Measurements from ENCODE around the gene BCL2L1. TPM values are rescaled to one million over a fixed set of nuclear protein-coding genes. Genes with fewer than 3 reads are reported as not detected.

BCL2L1 gene
- polyA plus RNA-seq, 3 donors: 75.0 to 80.7 (median 78.0) TPM

- no peak for DNase-seq (ENCODE audit: extremely low read depth in 1 of 11, low read depth in 9 of 11, low spot score in 4 of 11)
Observed at GRCh38 chr20:31715766-31716165, 6.9 kb downstream of the BCL2L1 start.

GRCh38 chr20:31713312-31714273, 9.1 kb downstream of the BCL2L1 start:
- DNase-seq (ENCODE audit: extremely low read depth in 1 of 11, low read depth in 9 of 11, low spot score in 4 of 11): peak in 1 of 11 donors; percentile 56

GRCh38 chr20:31712564-31713311, 9.9 kb downstream of the BCL2L1 start:
- DNase-seq (ENCODE audit: extremely low read depth in 1 of 11, low read depth in 9 of 11, low spot score in 4 of 11): peak in 4 of 11 donors; percentile 49 to 68 (median 68)

- no peak for DNase-seq (ENCODE audit: extremely low read depth in 1 of 11, low read depth in 9 of 11, low spot score in 4 of 11)
Observed at GRCh38 chr20:31712112-31712553, 10.5 kb downstream of the BCL2L1 start.

GRCh38 chr20:31711179-31712111, 11.2 kb downstream of the BCL2L1 start:
- DNase-seq (ENCODE audit: extremely low read depth in 1 of 11, low read depth in 9 of 11, low spot score in 4 of 11): no peak

- DNase-seq (ENCODE audit: extremely low read depth in 1 of 11, low read depth in 9 of 11, low spot score in 4 of 11): no peak
Observed at GRCh38 chr20:31710423-31711108, 12.1 kb downstream of the BCL2L1 start.

- no peak for DNase-seq (ENCODE audit: extremely low read depth in 1 of 11, low read depth in 9 of 11, low spot score in 4 of 11)
Observed at GRCh38 chr20:31709939-31710338, 12.7 kb downstream of the BCL2L1 start.

- no peak for DNase-seq (ENCODE audit: extremely low read depth in 1 of 11, low read depth in 9 of 11, low spot score in 4 of 11)
Observed at GRCh38 chr20:31708736-31709534, 13.7 kb downstream of the BCL2L1 start.

GRCh38 chr20:31707994-31708735, 14.5 kb downstream of the BCL2L1 start:
- DNase-seq (ENCODE audit: extremely low read depth in 1 of 11, low read depth in 9 of 11, low spot score in 4 of 11): no peak

GRCh38 chr20:31707258-31707615, 15.4 kb downstream of the BCL2L1 start:
- no peak for DNase-seq (ENCODE audit: extremely low read depth in 1 of 11, low read depth in 9 of 11, low spot score in 4 of 11)

GRCh38 chr20:31706607-31707257, 15.9 kb downstream of the BCL2L1 start:
- no peak for DNase-seq (ENCODE audit: extremely low read depth in 1 of 11, low read depth in 9 of 11, low spot score in 4 of 11)

- DNase-seq (ENCODE audit: extremely low read depth in 1 of 11, low read depth in 9 of 11, low spot score in 4 of 11): no peak
Observed at GRCh38 chr20:31705598-31706597, 16.8 kb downstream of the BCL2L1 start.

- DNase-seq (ENCODE audit: extremely low read depth in 1 of 11, low read depth in 9 of 11, low spot score in 4 of 11): no peak
Observed at GRCh38 chr20:31705191-31705590, 17.5 kb downstream of the BCL2L1 start.

GRCh38 chr20:31704225-31705119, 18.2 kb downstream of the BCL2L1 start:
- DNase-seq (ENCODE audit: extremely low read depth in 1 of 11, low read depth in 9 of 11, low spot score in 4 of 11): no peak

Measured in renal cortex interstitium (tissue), 11 donors.